HG03460 (cell line): ENCODE data around the gene CELSR1.

Experiments
- ATAC-seq: cut with Tn5 transposase; IDR thresholded peaks from one replicate; pipeline ENCODE4 v1.9.1; 2021; ENCODE audit not compliant: unreplicated experiment

Gene CELSR1

GRCh38 chr22:46428602-46429324, 108.7 kb downstream of the CELSR1 start:
- ATAC-seq: no peak

- no peak for ATAC-seq
Observed at GRCh38 chr22:46428171-46428570, 109.2 kb downstream of the CELSR1 start.

GRCh38 chr22:46425016-46425415, 112.4 kb downstream of the CELSR1 start:
- ATAC-seq: no peak

GRCh38 chr22:46424496-46424895, 112.9 kb downstream of the CELSR1 start:
- no peak for ATAC-seq

- no peak for ATAC-seq
Observed at GRCh38 chr22:46422896-46423295, 114.5 kb downstream of the CELSR1 start.

- ATAC-seq: no peak
Observed at GRCh38 chr22:46421267-46421666, 116.2 kb downstream of the CELSR1 start.

- no peak for ATAC-seq
Observed at GRCh38 chr22:46419754-46420571, 117.5 kb downstream of the CELSR1 start.

GRCh38 chr22:46418827-46419226, 118.6 kb downstream of the CELSR1 start:
- ATAC-seq: no peak

- no peak for ATAC-seq
Observed at GRCh38 chr22:46417769-46418168, 119.7 kb downstream of the CELSR1 start.

- no peak for ATAC-seq
Observed at GRCh38 chr22:46416891-46417580, 120.4 kb downstream of the CELSR1 start.

- ATAC-seq: no peak
Observed at GRCh38 chr22:46416520-46416871, 120.9 kb downstream of the CELSR1 start.

GRCh38 chr22:46415776-46416519, 121.5 kb downstream of the CELSR1 start:
- ATAC-seq: no peak

- ATAC-seq: no peak
Observed at GRCh38 chr22:46414704-46415103, 122.7 kb downstream of the CELSR1 start.

- ATAC-seq: no peak
Observed at GRCh38 chr22:46413725-46414379, 123.6 kb downstream of the CELSR1 start.

- no peak for ATAC-seq
Observed at GRCh38 chr22:46411347-46411746, 126.1 kb downstream of the CELSR1 start.

- no peak for ATAC-seq
Observed at GRCh38 chr22:46410291-46410808, 127.1 kb downstream of the CELSR1 start.

- no peak for ATAC-seq
Observed at GRCh38 chr22:46409631-46410210, 127.7 kb downstream of the CELSR1 start.

GRCh38 chr22:46408568-46409506, 128.6 kb downstream of the CELSR1 start:
- no peak for ATAC-seq

- no peak for ATAC-seq
Observed at GRCh38 chr22:46407748-46408147, 129.7 kb downstream of the CELSR1 start.
